ENCODE data around the gene RRBP1. TPM values are rescaled to one million over a fixed set of nuclear protein-coding genes. Genes with fewer than 3 reads are reported as not detected.
A peak's percentile ranks its signal among the peaks of the same experiment; 100 is the strongest.
"Not testable (repeated sequence)": the region's sequence is repeated elsewhere in the genome, so short reads cannot be mapped to it uniquely, and the experiment has no call there.

The RRBP1 gene
- total and polyA plus RNA-seq, 4 donors = 53.2 to 89.2 (median 56.7) TPM

DNA sequence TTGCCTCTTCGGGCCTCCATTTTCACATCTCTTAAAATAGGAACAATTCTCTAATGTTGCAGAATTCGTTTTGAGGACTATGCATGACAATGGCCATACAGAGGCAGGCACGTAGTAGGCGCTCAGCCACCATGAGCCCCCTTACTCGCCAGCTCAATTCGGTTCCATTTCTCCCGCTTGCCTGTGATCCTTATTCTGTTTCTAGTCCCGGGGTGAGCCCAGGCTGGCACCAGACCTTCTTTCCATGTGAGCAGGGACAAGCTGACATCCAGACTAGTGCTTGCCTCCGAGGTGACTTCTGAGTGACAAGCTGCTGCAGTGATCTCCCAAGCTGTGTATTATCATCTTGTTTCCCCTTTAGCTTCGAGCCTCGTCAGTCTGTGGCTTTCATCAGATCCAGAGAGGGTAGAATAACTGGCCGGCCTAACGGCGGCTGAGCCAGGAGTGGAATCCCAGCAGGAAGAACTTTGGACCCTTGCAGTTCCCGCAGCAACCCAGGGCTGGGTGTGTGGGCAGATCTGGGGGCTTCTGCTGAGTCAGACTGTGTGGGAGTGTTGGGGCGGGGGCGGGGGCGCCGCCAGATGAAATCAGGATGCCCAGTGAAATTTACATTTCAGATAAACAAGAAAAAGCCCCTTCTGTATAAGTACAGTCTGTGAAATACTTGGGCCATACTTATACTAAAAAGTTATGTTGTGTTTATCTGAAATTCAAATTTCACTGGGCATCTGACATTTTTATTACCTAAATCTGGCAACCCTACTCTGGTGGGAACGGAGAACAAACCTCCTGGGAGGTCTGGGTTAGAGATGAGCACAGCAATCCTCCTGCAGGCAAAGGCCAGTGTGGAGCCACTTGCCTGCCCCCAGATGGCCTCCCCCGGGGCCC is 28.6 kb upstream of the RRBP1 start:
- Histone ChIP-seq H3K9me3 (ENCODE audit: control insufficient read depth, insufficient read depth, low read length) (no peaks in the 10 kb centered on the region), H3K36me3 (ENCODE audit: control insufficient read depth, insufficient read depth, low read length) (no peaks in the 10 kb centered on the region), H3K27ac (ENCODE audit: low read depth, low read length) (no peak overlapping the region), H3K27me3 (ENCODE audit: control insufficient read depth, insufficient read depth, low read length) (no peaks in the 10 kb centered on the region), H3K4me3 (ENCODE audit: low read depth, low read length) (no peak overlapping the region), H3K4me1 (ENCODE audit: control insufficient read depth, insufficient read depth, low read length) (peaks cover 18% of the 10 kb centered on the region)
- peak in 2 of 6 donors; percentile 6 to 9 for DNase-seq (ENCODE audit: low read depth in 4 of 6, low spot score in 6 of 6)
- 51% methylated on average over 17 of the region's 21 CpGs for WGBS (ENCODE audit: insufficient coverage)

DNA sequence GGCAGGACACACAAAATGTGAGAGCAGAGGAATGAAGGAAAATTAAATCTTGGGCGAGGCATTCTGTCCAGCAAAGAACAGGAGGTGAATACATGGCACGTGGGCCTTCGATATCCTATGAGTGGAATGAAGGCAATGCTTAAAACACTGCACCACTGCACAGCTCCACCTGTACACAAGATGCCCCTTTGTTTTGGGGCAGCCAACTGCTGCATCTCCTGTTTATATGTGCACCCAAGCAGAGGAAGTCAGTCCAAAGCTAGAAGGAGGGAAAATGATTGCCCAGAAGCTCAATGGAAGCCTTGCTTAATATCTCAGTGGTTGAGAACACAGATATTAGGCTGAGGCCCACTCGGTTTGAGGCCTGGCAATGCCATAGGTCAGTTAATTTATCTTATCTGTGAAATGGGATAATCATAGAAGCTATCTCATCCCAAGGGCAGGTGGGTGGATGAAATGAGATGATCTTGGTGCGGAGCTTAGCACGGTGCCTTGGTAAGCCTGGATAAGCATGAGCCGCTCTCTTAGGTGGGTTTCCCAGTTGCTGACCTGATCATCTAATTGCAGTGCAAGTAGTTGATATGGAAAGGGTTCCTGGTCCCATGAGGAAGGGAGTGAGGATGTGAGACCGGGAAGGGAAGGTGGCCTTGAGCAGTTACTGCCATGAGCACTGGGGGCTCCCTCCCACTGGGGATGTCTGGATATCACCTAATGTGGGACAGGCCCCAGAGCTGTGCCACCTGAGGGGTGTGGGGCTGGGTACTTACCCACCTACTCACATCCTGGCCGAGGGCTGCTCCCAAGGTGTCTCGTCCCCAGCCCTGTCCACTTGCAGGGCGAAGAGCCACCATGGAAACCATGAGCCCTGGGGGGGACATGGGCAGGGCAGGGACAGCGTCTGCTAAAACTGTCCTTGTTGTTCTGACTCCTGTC is 27.6 kb upstream of the RRBP1 start:
- H3K9me3 ChIP-seq (ENCODE audit: control insufficient read depth, insufficient read depth, low read length) = no peaks in the 10 kb centered on the region
- no peaks in the 10 kb centered on the region for H3K36me3 ChIP-seq (ENCODE audit: control insufficient read depth, insufficient read depth, low read length)
- H3K27ac ChIP-seq (ENCODE audit: low read depth, low read length) = no peak overlapping the region
- H3K4me3 ChIP-seq (ENCODE audit: low read depth, low read length) = no peak overlapping the region
- H3K4me1 ChIP-seq (ENCODE audit: control insufficient read depth, insufficient read depth, low read length) = peaks cover 18% of the 10 kb centered on the region
- H3K27me3 ChIP-seq (ENCODE audit: control insufficient read depth, insufficient read depth, low read length) = no peaks in the 10 kb centered on the region
- WGBS (ENCODE audit: insufficient coverage) = 92% methylated on average over 11 of the region's 12 CpGs
- no peak for DNase-seq (ENCODE audit: low read depth in 4 of 6, low spot score in 6 of 6)

DNA sequence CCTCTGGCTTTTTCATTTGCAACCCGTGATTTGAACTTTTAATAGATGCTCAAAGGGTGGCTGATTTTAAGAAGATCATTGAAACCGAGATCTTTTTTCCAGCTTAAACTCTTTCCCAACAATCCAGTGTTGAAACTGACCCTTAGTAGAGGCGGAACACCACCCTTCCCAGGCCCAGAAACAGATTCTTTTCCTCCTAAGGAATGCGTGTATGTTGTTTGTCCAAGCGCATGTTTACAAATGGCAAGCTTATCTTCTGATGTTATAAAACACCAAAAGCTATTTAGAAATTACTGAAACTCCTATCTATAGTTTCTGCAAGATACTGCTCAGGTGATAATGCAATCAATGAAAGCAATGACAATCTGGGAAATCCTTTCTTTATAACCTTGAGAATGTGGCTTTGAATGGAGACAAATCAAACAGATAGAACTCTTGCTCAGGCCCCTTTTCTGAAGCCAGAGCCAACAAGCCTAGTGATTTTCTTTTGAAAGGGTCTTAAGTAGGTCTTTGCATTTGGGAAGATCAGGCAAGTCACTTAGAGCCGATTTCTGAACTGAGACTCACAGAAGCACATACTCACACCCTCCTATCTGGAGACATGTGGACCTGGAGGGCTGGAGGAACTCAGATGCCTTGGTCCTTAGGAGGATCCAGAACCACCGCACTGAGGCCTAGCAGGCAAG is 26.8 kb upstream of the RRBP1 start:
- no peak overlapping the region for H3K27ac ChIP-seq (ENCODE audit: low read depth, low read length)
- H3K36me3 ChIP-seq (ENCODE audit: control insufficient read depth, insufficient read depth, low read length) = no peaks in the 10 kb centered on the region
- H3K9me3 ChIP-seq (ENCODE audit: control insufficient read depth, insufficient read depth, low read length) = no peaks in the 10 kb centered on the region
- H3K4me3 ChIP-seq (ENCODE audit: low read depth, low read length) = no peak overlapping the region
- peaks cover 18% of the 10 kb centered on the region for H3K4me1 ChIP-seq (ENCODE audit: control insufficient read depth, insufficient read depth, low read length)
- no peak for DNase-seq (ENCODE audit: low read depth in 4 of 6, low spot score in 6 of 6)
- 100% methylated on average over 2 of the region's 7 CpGs for WGBS (ENCODE audit: insufficient coverage)
- H3K27me3 ChIP-seq (ENCODE audit: control insufficient read depth, insufficient read depth, low read length) = no peaks in the 10 kb centered on the region

DNA sequence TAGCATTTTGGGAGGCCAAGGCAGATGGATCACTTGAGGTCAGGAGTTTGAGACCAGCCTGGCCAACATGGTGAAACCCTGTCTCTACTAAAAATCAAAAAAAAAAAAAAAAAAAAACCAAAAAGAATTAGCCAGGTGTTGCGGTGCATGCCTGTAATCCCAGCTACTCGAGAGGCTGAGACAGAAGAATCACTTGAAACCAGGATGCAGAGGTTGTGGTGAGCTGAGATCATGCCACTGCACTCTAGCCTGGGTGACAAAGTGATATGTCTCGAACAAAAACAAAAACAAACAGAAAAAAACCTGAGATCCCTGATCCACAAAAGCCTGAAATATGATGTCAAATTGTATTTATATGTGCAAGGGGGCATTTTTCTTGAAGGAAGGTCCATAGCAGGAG is 25.9 kb upstream of the RRBP1 start:
- WGBS (ENCODE audit: insufficient coverage) = no CpG with 5 or more reads among the region's 3 CpGs
- not testable (repeated sequence) for H3K4me3 ChIP-seq (ENCODE audit: low read depth, low read length); H3K9me3 ChIP-seq (ENCODE audit: control insufficient read depth, insufficient read depth, low read length); H3K27ac ChIP-seq (ENCODE audit: low read depth, low read length); DNase-seq (ENCODE audit: low read depth in 4 of 6, low spot score in 6 of 6); H3K27me3 ChIP-seq (ENCODE audit: control insufficient read depth, insufficient read depth, low read length); H3K36me3 ChIP-seq (ENCODE audit: control insufficient read depth, insufficient read depth, low read length)
- peaks cover 18% of the 10 kb centered on the region for H3K4me1 ChIP-seq (ENCODE audit: control insufficient read depth, insufficient read depth, low read length)

DNA sequence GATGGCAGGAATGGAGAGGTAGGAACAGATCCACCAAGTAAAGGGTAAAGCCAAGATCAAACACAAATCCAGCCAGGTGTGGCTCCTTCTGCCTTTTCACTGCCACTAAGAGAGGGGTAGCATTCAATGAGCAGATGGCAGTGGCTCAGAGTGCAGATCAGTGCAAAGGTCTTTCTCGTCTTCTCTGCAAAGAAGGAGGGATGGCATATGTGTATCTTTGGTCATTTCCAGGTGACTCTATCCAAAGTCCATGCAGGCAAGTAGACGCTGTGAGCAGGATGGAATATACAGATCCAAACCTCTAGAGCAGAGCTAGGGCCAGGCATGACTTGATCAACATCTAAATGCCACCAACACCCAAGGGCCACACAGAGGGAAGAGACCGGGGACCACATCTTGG is 24.6 kb upstream of the RRBP1 start:
- H3K36me3 ChIP-seq (ENCODE audit: control insufficient read depth, insufficient read depth, low read length) = no peaks in the 10 kb centered on the region
- H3K9me3 ChIP-seq (ENCODE audit: control insufficient read depth, insufficient read depth, low read length) = no peaks in the 10 kb centered on the region
- H3K27ac ChIP-seq (ENCODE audit: low read depth, low read length) = no peak overlapping the region
- H3K27me3 ChIP-seq (ENCODE audit: control insufficient read depth, insufficient read depth, low read length) = no peaks in the 10 kb centered on the region
- WGBS (ENCODE audit: insufficient coverage) = 93% methylated on average over 3 of the region's 3 CpGs
- peaks cover 14% of the 10 kb centered on the region for H3K4me1 ChIP-seq (ENCODE audit: control insufficient read depth, insufficient read depth, low read length)
- no peak for DNase-seq (ENCODE audit: low read depth in 4 of 6, low spot score in 6 of 6)
- no peak overlapping the region for H3K4me3 ChIP-seq (ENCODE audit: low read depth, low read length)

DNA sequence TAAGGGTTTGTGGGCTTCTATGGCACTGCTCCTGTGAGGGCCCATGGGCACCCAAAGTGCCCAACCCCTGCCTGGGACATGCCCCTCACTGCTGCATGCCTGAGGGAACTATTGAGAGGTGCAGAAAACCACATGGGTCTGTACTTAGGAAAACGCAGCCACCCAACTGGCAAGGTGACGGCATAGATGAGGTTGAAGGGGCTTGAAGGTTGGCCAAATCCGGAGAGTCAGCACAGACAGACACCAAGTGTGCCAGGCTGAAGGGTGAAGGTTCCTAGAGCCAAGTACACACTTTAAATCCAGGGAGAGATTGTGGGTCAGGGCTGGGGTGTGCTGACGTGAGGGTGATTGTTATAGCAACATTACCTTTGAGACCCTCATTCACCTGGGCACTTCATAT is 23.9 kb upstream of the RRBP1 start:
- H3K27ac ChIP-seq (ENCODE audit: low read depth, low read length) = no peak overlapping the region
- no peaks in the 10 kb centered on the region for H3K27me3 ChIP-seq (ENCODE audit: control insufficient read depth, insufficient read depth, low read length)
- H3K4me1 ChIP-seq (ENCODE audit: control insufficient read depth, insufficient read depth, low read length) = peaks cover 7% of the 10 kb centered on the region
- 100% methylated on average over 3 of the region's 4 CpGs for WGBS (ENCODE audit: insufficient coverage)
- H3K9me3 ChIP-seq (ENCODE audit: control insufficient read depth, insufficient read depth, low read length) = no peaks in the 10 kb centered on the region
- H3K36me3 ChIP-seq (ENCODE audit: control insufficient read depth, insufficient read depth, low read length) = no peaks in the 10 kb centered on the region
- H3K4me3 ChIP-seq (ENCODE audit: low read depth, low read length) = no peak overlapping the region
- no peak for DNase-seq (ENCODE audit: low read depth in 4 of 6, low spot score in 6 of 6)

DNA sequence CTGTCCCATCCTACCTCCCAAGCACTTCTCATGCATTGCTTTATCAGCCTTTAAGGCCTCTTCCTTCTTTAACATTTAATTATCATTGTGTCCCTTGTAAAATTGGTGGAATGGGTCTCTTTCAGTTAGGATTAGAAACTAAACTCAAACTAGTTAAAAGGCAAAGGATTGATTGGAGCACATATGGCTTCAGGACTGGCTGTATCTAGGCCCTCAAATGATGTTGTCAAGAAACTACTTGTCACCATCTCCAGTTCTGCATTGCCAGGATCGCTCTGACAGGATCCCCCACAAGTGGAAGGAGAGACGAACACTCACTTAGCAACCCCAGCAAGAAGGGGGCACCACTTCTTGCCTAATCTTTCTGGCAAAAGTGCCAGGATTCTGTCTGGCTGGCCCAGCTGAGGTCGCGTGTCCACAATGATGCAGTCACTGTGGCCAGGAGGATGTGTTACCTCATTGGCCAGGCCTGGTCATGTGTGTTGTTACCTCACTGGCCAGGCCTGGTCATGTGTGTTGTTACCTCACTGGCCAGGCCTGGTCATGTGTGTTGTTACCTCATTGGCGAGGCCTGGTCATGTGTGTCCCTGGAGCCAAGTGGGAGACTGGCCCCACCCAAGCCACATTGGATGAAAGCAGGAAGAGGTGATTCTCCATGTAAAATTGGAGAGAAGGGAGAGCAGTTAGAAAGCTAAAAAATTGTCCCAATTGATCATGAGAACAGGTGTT is 22.7 kb upstream of the RRBP1 start:
- Histone ChIP-seq H3K27ac (ENCODE audit: low read depth, low read length) (no peak overlapping the region), H3K4me3 (ENCODE audit: low read depth, low read length) (no peak overlapping the region), H3K4me1 (ENCODE audit: control insufficient read depth, insufficient read depth, low read length) (no peaks in the 10 kb centered on the region), H3K36me3 (ENCODE audit: control insufficient read depth, insufficient read depth, low read length) (no peaks in the 10 kb centered on the region), H3K27me3 (ENCODE audit: control insufficient read depth, insufficient read depth, low read length) (no peaks in the 10 kb centered on the region), H3K9me3 (ENCODE audit: control insufficient read depth, insufficient read depth, low read length) (no peaks in the 10 kb centered on the region)
- WGBS (ENCODE audit: insufficient coverage) = 97% methylated on average over 5 of the region's 5 CpGs
- DNase-seq (ENCODE audit: low read depth in 4 of 6, low spot score in 6 of 6) = no peak

DNA sequence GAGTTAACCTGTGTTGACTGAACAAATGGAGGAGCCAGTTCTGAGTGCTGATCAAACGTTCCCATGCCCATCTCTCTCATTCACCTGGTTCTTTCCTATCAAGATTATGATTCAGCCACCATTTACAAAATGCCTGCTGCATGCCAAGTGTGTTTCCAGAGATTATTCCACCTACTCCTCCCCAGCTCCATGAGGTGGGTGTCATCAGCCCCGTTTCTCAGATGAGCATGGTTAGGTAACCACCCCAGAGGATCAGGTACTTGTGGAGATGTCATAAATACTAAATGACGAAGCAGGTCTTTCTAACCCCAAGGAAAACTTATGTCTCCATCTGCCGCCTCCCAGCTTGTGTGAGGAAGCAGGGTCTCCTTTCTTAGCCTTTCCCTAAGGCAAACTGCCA is 19.8 kb upstream of the RRBP1 start:
- Histone ChIP-seq H3K36me3 (ENCODE audit: control insufficient read depth, insufficient read depth, low read length) (no peaks in the 10 kb centered on the region), H3K4me1 (ENCODE audit: control insufficient read depth, insufficient read depth, low read length) (no peaks in the 10 kb centered on the region), H3K27me3 (ENCODE audit: control insufficient read depth, insufficient read depth, low read length) (no peaks in the 10 kb centered on the region), H3K9me3 (ENCODE audit: control insufficient read depth, insufficient read depth, low read length) (no peaks in the 10 kb centered on the region), H3K27ac (ENCODE audit: low read depth, low read length) (no peak overlapping the region), H3K4me3 (ENCODE audit: low read depth, low read length) (no peak overlapping the region)
- no peak for DNase-seq (ENCODE audit: low read depth in 4 of 6, low spot score in 6 of 6)
- 64% methylated on average over 2 of the region's 4 CpGs for WGBS (ENCODE audit: insufficient coverage)

DNA sequence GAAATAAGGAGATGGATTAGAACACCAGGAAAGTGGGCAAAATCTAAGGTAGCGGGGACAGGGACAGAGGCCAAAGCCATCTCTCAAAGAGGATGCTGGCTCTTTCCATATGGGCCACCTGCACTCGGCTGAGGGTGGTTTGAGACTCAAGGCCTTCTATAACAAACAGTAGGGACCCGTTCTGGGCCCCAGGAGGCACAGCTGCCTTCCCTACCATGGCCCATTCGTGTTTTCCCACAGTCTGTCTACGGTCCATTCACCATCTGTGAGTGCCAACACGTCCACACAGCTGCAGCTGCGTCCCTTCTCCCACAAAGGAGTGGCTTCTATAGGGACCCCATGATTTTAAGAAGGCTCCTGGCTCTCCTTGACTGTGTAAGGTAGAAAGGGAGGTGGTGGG is 18.6 kb upstream of the RRBP1 start:
- Histone ChIP-seq H3K27ac (ENCODE audit: low read depth, low read length) (no peak overlapping the region), H3K36me3 (ENCODE audit: control insufficient read depth, insufficient read depth, low read length) (no peaks in the 10 kb centered on the region), H3K4me3 (ENCODE audit: low read depth, low read length) (no peak overlapping the region), H3K4me1 (ENCODE audit: control insufficient read depth, insufficient read depth, low read length) (no peaks in the 10 kb centered on the region), H3K9me3 (ENCODE audit: control insufficient read depth, insufficient read depth, low read length) (no peaks in the 10 kb centered on the region), H3K27me3 (ENCODE audit: control insufficient read depth, insufficient read depth, low read length) (no peaks in the 10 kb centered on the region)
- WGBS (ENCODE audit: insufficient coverage) = 78% methylated on average over 5 of the region's 7 CpGs
- no peak for DNase-seq (ENCODE audit: low read depth in 4 of 6, low spot score in 6 of 6)

Measured in spinal cord (tissue), 10 donors.